Upper lobe of right lung (tissue), 1 donor: ENCODE results near the gene SLC9A9. TPM values are rescaled to one million over a fixed set of nuclear protein-coding genes. Genes with fewer than 3 reads are reported as not detected.
"Not testable (repeated sequence)": the region's sequence is repeated elsewhere in the genome, so short reads cannot be mapped to it uniquely, and the experiment has no call there.

Source experiments
- ATAC-seq: fragments of 200-7000 bp; cut with Tn5 transposase; one replicate; pipeline ENCODE4 v1.9.1; 2020; ENCODE audit warnings: mild to moderate bottlenecking, moderate library complexity
- DNase-seq: peaks from one replicate; pipeline ENCODE4 v3.0.0-alpha.2; 2020
- H3K27ac ChIP-seq: fragments of 200-600 bp; one replicate; pipeline ENCODE4 v1.8.0; 2022
- H3K27me3 ChIP-seq: fragments of 200-600 bp; one replicate; pipeline ENCODE4 v1.8.0; 2022; ENCODE audit warnings: mild to moderate bottlenecking
- H3K36me3 ChIP-seq: fragments of 200-600 bp; one replicate; pipeline ENCODE4 v1.8.0; 2022
- H3K4me1 ChIP-seq: fragments of 200-600 bp; one replicate; pipeline ENCODE4 v1.8.0; 2022
- H3K4me3 ChIP-seq: fragments of 200-600 bp; one replicate; pipeline ENCODE4 v1.8.0; 2022; ENCODE audit warnings: mild to moderate bottlenecking
- H3K9me3 ChIP-seq: fragments of 200-600 bp; one replicate; pipeline ENCODE4 v1.8.0; 2022
- CTCF ChIP-seq: fragments of 200-600 bp; IDR thresholded peaks from one replicate; pipeline ENCODE4 v1.8.0; 2022; ENCODE audit warnings: antibody characterized with exemption
- intact Hi-C: fragments of 100-400 bp; cut with DNase I; formaldehyde crosslinking; loops from one replicate; pipeline ENCODE4 v1.11.0; 2022
- total RNA-seq: library from RNA; stranded (reverse); fragmentation: NEBNext Ultra II Directional; extraction: Animal tissue kit (Norgen Biotek cat#: 25700); gene quantifications from one replicate; pipeline ENCODE4 v1.2.1, GENCODE V29; 2021
- donor health status: DM: no; HTN: yes; CAD: no; lungs with severe emphysema.

SLC9A9 gene
- total RNA-seq, 1 donor from 2014 or later = 13.3 TPM

GRCh38 chr3:143531101-143531500, 317.2 kb downstream of the SLC9A9 start:
- ATAC-seq = no peak
- Histone ChIP-seq H3K4me3 (no peak overlapping the region), H3K4me1 (peaks cover 13% of the 10 kb centered on the region), H3K27ac (no peak overlapping the region), H3K9me3 (no peaks in the 10 kb centered on the region), H3K36me3 (no peaks in the 10 kb centered on the region), H3K27me3 (no peaks in the 10 kb centered on the region)
- no peak for DNase-seq
- intact Hi-C loops = no loop called here
- TF ChIP-seq CTCF = no peak

- intact Hi-C loops = no loop called here
- Histone ChIP-seq H3K4me3 (no peak overlapping the region), H3K4me1 (peaks cover 13% of the 10 kb centered on the region), H3K9me3 (no peaks in the 10 kb centered on the region), H3K27me3 (no peaks in the 10 kb centered on the region), H3K27ac (no peak overlapping the region), H3K36me3 (no peaks in the 10 kb centered on the region)
- DNase-seq (no peak), ATAC-seq (no peak)
- TF ChIP-seq CTCF = no peak
Measured at GRCh38 chr3:143529798-143530197, 318.5 kb downstream of the SLC9A9 start.

GRCh38 chr3:143529018-143529478, 319.2 kb downstream of the SLC9A9 start:
- TF ChIP-seq CTCF = no peak
- ATAC-seq = peak; percentile 76

GRCh38 chr3:143526011-143526545, 322.2 kb downstream of the SLC9A9 start:
- Histone ChIP-seq H3K36me3 (no peaks in the 10 kb centered on the region), H3K9me3 (no peaks in the 10 kb centered on the region), H3K27ac (no peak overlapping the region), H3K4me1 (peaks cover 13% of the 10 kb centered on the region), H3K27me3 (no peaks in the 10 kb centered on the region), H3K4me3 (no peak overlapping the region)
- TF ChIP-seq CTCF = no peak
- intact Hi-C loops = no loop called here
- DNase-seq = no peak
- no peak for ATAC-seq

More at GRCh38 chr3:143529018-143529478, 319.2 kb downstream of the SLC9A9 start:
- Histone ChIP-seq H3K27ac (peak overlapping the region; percentile 2), H3K4me3 (no peak overlapping the region), H3K36me3 (no peaks in the 10 kb centered on the region), H3K27me3 (no peaks in the 10 kb centered on the region), H3K4me1 (peaks cover 13% of the 10 kb centered on the region), H3K9me3 (no peaks in the 10 kb centered on the region)
- intact Hi-C loops = no loop called here
- no peak for DNase-seq

- intact Hi-C loops = no loop called here
- TF ChIP-seq CTCF = no peak
- Histone ChIP-seq H3K4me1 (peaks cover 13% of the 10 kb centered on the region), H3K36me3 (no peaks in the 10 kb centered on the region), H3K4me3 (no peak overlapping the region), H3K27me3 (no peaks in the 10 kb centered on the region), H3K27ac (no peak overlapping the region), H3K9me3 (no peaks in the 10 kb centered on the region)
- ATAC-seq (no peak), DNase-seq (no peak)
Measured at GRCh38 chr3:143525408-143525807, 322.9 kb downstream of the SLC9A9 start.

- ATAC-seq = no peak
Measured at GRCh38 chr3:143521803-143522202, 326.5 kb downstream of the SLC9A9 start.

GRCh38 chr3:143517131-143517530, 331.1 kb downstream of the SLC9A9 start:
- ATAC-seq, H3K9me3 ChIP-seq, DNase-seq, H3K27me3 ChIP-seq, H3K36me3 ChIP-seq, H3K4me1 ChIP-seq, intact Hi-C loops, H3K27ac ChIP-seq, H3K4me3 ChIP-seq: not testable (repeated sequence)

More at GRCh38 chr3:143521803-143522202, 326.5 kb downstream of the SLC9A9 start:
- no peaks in the 10 kb centered on the region for H3K27me3 ChIP-seq
- no peak overlapping the region for H3K4me3 ChIP-seq
- H3K9me3 ChIP-seq = no peaks in the 10 kb centered on the region
- intact Hi-C loops = no loop called here
- H3K27ac ChIP-seq = no peak overlapping the region
- no peak for TF ChIP-seq CTCF
- H3K4me1 ChIP-seq = no peaks in the 10 kb centered on the region
- DNase-seq = no peak
- H3K36me3 ChIP-seq = no peaks in the 10 kb centered on the region
